Measurements from ENCODE around the gene SLC12A8. TPM values are rescaled to one million over a fixed set of nuclear protein-coding genes. Genes with fewer than 3 reads are reported as not detected.

SLC12A8 gene
- total and polyA plus RNA-seq, 2 donors (not counting 1 experiment from before 2014, with no cell fraction given): 15.1 to 19.5 TPM

DNA sequence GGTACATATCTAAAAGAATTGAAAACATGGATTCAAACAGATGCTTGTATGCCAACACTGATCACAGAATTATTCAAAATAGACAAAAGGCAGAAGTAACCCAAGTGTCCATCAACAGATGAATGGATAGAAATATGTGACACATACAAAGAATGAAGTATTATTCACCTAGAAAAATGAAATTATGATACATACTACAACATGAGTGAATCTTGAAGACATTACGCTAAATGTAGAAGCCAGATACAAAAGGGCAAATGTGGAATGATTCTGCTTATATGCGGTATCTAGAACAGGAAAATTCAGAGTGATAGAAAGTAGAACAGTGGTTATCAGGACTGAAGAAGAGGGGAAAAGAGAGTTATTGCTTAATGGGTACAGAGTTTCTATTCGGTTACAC lies 26.2 kb upstream of the SLC12A8 start:
- no peaks in the 10 kb centered on the region for H3K79me2 ChIP-seq (ENCODE audit: control insufficient read depth, insufficient read depth, low read length)
- no peak for DNase-seq (ENCODE audit: low read depth in 2 of 2)
- no peak overlapping the region for H3K4me3 ChIP-seq (replicated peaks in 1 of 4; ENCODE audit: control extremely low read depth in 1 of 4, insufficient read depth in 1 of 4, low read depth in 3 of 4, low read length in 4 of 4)
- H3K27ac ChIP-seq (ENCODE audit: insufficient read depth, low read length): no peak overlapping the region
- no peaks in the 10 kb centered on the region for H4K20me1 ChIP-seq (ENCODE audit: control insufficient read depth, extremely low read depth, insufficient read depth, low read length)
- H3K36me3 ChIP-seq (ENCODE audit: control insufficient read depth, insufficient read depth, low read length): no peaks in the 10 kb centered on the region
- no peak overlapping the region for H3K4me2 ChIP-seq (ENCODE audit: extremely low read depth, insufficient read depth, low read length)
- H3K27me3 ChIP-seq (ENCODE audit: control insufficient read depth, insufficient read depth, low read length): no peaks in the 10 kb centered on the region
- H2AFZ ChIP-seq (ENCODE audit: low read length): no peak overlapping the region
- peaks cover 3% of the 10 kb centered on the region for H3K4me1 ChIP-seq (ENCODE audit: control insufficient read depth, extremely low read depth, insufficient read depth, low read length)
- no peak for TF ChIP-seq CTCF (conservative IDR thresholded peaks at IDR 0.05 in 1 of 2, IDR thresholded peaks at IDR 0.05 in 1 of 2; ENCODE audit: low read depth in 1 of 2, low read length in 2 of 2)
- TF ChIP-seq EZH2 (IDR thresholded peaks at IDR 0.05; ENCODE audit: low read length, missing control alignments): no peak
- H3K9ac ChIP-seq (ENCODE audit: insufficient read depth, low read length): no peak overlapping the region
- H3K9me3 ChIP-seq (ENCODE audit: control insufficient read depth, insufficient read depth, low read depth, low read length): no peaks in the 10 kb centered on the region

- peak; percentile 22 to 56 for DNase-seq (ENCODE audit: low read depth in 2 of 2)
- Histone ChIP-seq H3K4me1 (ENCODE audit: control insufficient read depth, extremely low read depth, insufficient read depth, low read length) (peaks cover 5% of the 10 kb centered on the region), H2AFZ (ENCODE audit: low read length) (no peak overlapping the region), H3K4me2 (ENCODE audit: extremely low read depth, insufficient read depth, low read length) (no peak overlapping the region), H3K27ac (ENCODE audit: insufficient read depth, low read length) (no peak overlapping the region), H3K9me3 (ENCODE audit: control insufficient read depth, insufficient read depth, low read depth, low read length) (no peaks in the 10 kb centered on the region), H3K4me3 (replicated peaks in 1 of 4; ENCODE audit: control extremely low read depth in 1 of 4, insufficient read depth in 1 of 4, low read depth in 3 of 4, low read length in 4 of 4) (no peak overlapping the region), H3K9ac (ENCODE audit: insufficient read depth, low read length) (no peak overlapping the region), H3K27me3 (ENCODE audit: control insufficient read depth, insufficient read depth, low read length) (no peaks in the 10 kb centered on the region), H4K20me1 (ENCODE audit: control insufficient read depth, extremely low read depth, insufficient read depth, low read length) (no peaks in the 10 kb centered on the region), H3K79me2 (ENCODE audit: control insufficient read depth, insufficient read depth, low read length) (no peaks in the 10 kb centered on the region), H3K36me3 (ENCODE audit: control insufficient read depth, insufficient read depth, low read length) (peaks cover 3% of the 10 kb centered on the region)
- TF ChIP-seq EZH2 (IDR thresholded peaks at IDR 0.05; ENCODE audit: low read length, missing control alignments) (no peak), CTCF (conservative IDR thresholded peaks at IDR 0.05 in 1 of 2, IDR thresholded peaks at IDR 0.05 in 1 of 2; ENCODE audit: low read depth in 1 of 2, low read length in 2 of 2) (no peak)
Observed at GRCh38 chr3:125236331-125236903, 23.9 kb upstream of the SLC12A8 start.

- DNase-seq (ENCODE audit: low read depth in 2 of 2): peak in 1 of 2 donors; percentile 56
- H3K27ac ChIP-seq (ENCODE audit: insufficient read depth, low read length): no peak overlapping the region
- H3K4me1 ChIP-seq (ENCODE audit: control insufficient read depth, extremely low read depth, insufficient read depth, low read length): peaks cover 2% of the 10 kb centered on the region
- no peaks in the 10 kb centered on the region for H3K27me3 ChIP-seq (ENCODE audit: control insufficient read depth, insufficient read depth, low read length)
- H3K4me3 ChIP-seq (replicated peaks in 1 of 4; ENCODE audit: control extremely low read depth in 1 of 4, insufficient read depth in 1 of 4, low read depth in 3 of 4, low read length in 4 of 4): no peak overlapping the region
- peaks cover 3% of the 10 kb centered on the region for H3K36me3 ChIP-seq (ENCODE audit: control insufficient read depth, insufficient read depth, low read length)
- no peaks in the 10 kb centered on the region for H3K79me2 ChIP-seq (ENCODE audit: control insufficient read depth, insufficient read depth, low read length)
- no peak overlapping the region for H3K4me2 ChIP-seq (ENCODE audit: extremely low read depth, insufficient read depth, low read length)
- no peaks in the 10 kb centered on the region for H3K9me3 ChIP-seq (ENCODE audit: control insufficient read depth, insufficient read depth, low read depth, low read length)
- no peaks in the 10 kb centered on the region for H4K20me1 ChIP-seq (ENCODE audit: control insufficient read depth, extremely low read depth, insufficient read depth, low read length)
- H2AFZ ChIP-seq (ENCODE audit: low read length): no peak overlapping the region
- no peak overlapping the region for H3K9ac ChIP-seq (ENCODE audit: insufficient read depth, low read length)
- no peak for TF ChIP-seq CTCF (conservative IDR thresholded peaks at IDR 0.05 in 1 of 2, IDR thresholded peaks at IDR 0.05 in 1 of 2; ENCODE audit: low read depth in 1 of 2, low read length in 2 of 2)
- TF ChIP-seq EZH2 (IDR thresholded peaks at IDR 0.05; ENCODE audit: low read length, missing control alignments): no peak
Observed at GRCh38 chr3:125234831-125235230, 22.3 kb upstream of the SLC12A8 start.
